Measurements from ENCODE around the gene MSMP.
A peak's percentile ranks its signal among the peaks of the same experiment; 100 is the strongest.

Gene MSMP

DNA sequence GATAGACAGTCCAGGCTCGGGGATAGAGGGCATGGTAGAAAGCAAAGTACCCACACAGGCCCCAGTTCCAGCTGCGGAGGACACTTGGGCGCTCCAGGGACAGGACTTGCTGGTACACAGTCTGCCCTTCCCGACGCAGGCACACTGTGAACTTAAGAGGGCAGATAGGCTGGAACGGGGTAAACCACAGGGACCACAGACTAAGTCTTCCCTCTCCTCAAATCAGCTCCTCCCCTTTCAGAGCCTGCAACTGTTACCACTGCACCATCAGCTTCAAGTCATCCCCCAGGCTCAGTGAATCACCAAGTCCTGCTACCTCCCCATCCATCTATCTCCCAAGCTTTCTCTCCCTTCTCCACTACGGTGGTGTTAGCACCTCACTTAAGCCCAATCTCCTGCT lies 12.3 kb downstream of the MSMP start:
- no peak for DNase-seq

DNA sequence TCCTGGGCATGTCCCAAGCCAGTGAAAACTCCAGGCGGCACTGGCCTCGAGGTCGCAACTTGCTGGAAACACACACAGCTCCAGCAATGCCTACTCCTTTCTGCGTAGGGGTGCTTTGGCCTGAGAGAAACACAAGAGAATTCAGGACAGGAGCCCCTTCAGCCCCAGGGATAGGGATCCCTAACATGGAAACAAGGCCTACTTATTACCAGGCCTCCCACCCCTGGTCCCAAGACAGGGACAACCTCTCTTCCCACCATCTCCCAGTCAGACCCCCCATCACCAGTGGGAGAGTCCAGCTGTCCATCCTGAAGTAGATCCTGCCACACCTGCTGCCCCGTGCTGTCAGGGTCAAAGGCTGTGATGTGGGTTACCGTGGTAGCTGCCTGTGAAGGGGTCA lies 13.8 kb downstream of the MSMP start:
- no peak for DNase-seq

DNA sequence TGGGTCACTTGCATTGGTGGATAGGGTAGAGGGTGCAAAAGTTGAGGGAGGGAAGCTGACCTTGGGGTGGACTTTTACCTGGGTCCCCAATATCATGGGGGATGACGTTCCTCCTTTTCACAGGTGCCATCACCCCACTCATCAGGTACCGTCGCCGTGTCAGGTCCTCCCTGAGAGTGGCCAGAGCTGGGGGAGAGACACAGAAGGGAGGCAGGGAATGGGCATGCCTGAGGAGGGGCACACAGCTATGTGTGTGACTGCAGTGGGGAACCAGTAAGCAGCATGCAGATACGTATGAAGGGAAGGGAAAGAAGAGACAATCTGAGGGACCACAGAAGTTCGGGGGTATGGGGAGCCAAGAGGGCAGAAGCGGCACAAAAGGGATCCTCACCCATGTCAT lies 15.2 kb downstream of the MSMP start:
- no peak for DNase-seq

DNA sequence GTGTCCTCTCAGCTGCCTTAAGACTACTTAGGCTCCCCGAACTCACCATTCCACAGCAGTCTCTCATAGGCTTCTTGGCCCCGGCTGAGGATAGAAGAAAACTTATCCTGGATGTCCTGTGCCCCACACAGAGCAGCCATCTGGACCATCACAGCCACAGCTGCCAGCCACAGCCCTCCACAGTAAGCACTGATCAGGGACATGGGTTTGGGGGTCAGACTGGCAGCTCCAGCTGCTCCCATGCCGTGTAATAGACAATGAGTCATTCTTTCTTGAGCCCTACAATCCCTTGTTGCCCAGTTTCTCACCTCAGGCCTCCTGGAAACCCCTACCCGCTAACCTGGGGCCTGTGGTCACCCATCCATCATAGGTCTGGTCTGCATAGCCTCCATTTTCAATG lies 15.9 kb downstream of the MSMP start:
- no peak for DNase-seq

DNA sequence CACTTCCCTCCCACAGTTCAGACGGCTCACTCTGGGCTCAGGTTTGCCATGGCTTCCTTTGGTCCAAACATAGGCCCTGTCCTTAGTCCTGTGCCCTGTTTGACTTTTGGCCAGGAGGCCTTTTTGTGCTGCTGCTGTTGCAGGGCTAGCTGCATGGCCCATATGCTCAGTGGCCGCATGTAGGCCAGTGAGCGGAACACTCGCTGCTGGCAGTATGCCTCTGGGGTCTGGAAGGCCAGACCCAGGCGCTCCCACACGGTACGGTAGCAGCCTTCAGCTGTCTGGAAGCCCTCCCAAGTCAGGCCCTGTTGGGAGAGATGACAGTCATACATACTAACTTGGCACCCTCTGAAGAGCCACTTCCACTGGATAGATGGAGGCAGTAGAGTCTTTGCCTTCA lies 16.9 kb downstream of the MSMP start:
- no peak for DNase-seq

DNA sequence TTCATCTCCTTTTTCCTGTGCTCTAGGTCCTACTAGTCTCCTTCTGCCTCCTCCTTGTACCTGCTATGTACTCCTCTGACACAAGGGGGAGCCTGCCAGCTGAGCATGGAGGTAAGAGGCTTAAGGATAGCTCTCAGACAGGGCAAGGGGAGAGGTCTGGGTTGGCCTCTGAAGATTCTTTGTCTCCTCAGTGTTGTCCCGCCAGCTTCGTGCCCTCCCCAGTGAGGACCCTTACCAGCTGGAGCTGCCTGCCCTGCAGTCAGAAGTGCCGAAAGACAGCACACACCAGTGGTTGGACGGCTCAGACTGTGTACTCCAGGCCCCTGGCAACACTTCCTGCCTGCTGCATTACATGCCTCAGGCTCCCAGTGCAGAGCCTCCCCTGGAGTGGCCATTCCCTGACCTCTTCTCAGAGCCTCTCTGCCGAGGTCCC lies 17.9 kb downstream of the MSMP start:
- DNase-seq: peak; percentile 63

DNA sequence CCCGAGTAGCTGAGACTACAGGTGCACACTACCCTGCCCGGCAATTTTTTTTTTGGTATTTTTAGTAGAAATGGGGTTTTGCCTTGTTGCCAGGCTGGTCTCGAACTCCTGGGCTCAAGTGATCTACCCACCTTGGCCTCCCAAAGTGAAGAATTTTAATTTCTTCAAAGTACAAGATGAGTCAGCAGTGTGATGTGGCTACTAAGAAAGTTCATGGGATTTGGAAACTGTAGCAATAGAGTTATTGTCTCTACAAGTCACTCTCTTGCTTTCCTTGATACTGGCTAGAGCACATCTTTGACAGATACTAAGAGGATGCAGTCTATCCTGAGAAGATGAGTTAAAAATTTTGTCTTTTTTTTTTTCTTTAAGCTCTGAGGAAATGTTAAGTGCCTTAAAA lies 20.0 kb downstream of the MSMP start:
- DNase-seq: no peak

DNA sequence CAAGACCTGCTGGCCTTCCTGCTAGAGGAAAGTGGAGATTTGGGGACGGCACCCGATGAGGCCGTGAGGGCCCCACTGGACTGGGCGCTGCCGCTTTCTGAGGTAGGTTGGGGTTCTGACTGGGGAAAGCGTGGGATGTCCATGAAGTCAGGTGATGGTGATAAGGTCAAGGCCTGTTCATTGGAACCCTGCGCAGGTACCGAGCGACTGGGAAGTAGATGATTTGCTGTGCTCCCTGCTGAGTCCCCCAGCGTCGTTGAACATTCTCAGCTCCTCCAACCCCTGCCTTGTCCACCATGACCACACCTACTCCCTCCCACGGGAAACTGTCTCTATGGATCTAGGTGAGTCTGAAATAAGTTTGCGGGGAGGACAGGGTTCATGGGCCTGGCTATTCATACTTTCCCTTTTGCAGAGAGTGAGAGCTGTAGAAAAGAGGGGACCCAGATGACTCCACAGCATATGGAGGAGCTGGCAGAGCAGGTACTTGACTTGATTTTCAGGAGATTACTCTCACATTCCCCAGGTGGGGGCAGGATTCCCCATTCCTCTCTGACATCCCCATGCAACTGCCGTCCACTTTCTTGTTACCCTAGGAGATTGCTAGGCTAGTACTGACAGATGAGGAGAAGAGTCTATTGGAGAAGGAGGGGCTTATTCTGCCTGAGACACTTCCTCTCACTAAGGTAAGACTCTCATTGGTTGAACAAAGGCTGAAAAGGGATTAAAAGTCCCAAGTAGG lies 21.1 kb downstream of the MSMP start:
- DNase-seq: no peak

DNA sequence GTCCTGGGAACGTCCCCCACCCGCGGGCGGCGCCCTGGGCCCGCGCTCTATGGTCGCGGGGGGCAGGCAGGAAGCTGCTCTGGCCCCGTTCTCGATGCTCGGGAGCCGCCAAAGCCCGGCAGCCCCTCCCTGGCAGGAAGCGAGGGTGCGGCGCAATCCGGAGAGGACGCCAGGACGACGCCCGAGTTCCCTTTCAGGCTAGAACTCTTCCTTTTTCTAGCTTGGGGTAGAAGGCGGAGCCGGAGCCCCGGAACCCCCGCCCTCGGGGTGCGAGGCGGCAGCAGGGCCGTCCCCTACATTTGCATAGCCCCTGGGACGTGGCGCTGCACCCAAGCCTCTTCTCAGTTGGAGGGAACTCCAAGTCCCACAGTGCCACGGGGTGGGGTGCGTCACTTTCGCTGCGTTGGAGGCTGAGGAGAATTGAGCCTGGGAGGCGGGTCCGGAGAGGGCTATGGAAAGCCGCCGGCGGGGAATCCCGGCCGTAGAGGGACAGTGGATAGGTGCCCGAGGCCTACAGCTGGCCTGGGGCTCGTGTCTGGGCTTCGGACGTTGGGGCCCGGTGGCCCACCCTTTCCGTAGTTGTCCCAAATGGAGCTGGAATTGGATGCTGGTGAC lies 21.8 kb downstream of the MSMP start, which contains the start of the genes CREB3 and TLN1:
TSS of gene CREB3 (plus strand) at position 482 of the 615 bp plus-strand sequence. CDS start at position 589, 107 bp downstream.
TSS of gene TLN1 (minus strand) at position 11 of the 615 bp plus-strand sequence. CDS start 6,501 bp downstream, outside the sequence.
- DNase-seq: peak; percentile 94

DNA sequence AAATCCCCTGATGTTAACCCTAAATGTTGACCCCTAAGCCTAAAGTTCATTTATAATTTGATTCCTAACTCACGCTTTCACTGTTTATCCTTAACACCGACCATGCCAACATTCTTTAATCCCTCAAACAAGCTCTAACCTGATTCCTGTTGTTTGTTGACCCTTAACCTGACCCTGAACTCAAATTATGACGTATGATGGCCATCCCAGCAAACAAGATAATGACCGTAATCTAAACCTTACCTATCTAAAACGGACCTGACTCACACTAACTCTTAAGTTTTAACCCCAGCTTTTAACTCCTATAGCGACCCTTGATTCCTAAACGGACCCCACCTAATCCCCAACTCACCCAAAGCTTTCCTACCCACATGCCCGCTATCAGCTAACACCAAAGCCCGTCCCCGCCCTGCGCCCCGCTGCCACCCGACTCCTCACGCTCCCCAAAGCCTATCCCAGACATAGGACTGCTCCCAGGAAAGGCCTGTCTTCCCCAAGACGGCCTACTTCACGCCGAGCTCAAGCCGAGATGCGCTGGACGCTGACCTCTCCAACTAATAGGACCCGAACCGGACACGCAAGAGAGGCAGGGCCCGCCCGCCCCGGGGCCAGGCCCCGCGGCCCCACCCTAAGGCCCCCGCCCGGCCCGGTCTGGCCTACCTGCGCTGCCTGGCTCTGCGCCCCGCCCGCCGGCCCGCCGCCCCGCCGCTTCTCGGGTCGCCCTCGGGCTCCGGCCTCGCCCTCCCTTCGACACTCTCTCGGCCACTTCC lies 22.5 kb downstream of the MSMP start:
- no peak for DNase-seq

DNA sequence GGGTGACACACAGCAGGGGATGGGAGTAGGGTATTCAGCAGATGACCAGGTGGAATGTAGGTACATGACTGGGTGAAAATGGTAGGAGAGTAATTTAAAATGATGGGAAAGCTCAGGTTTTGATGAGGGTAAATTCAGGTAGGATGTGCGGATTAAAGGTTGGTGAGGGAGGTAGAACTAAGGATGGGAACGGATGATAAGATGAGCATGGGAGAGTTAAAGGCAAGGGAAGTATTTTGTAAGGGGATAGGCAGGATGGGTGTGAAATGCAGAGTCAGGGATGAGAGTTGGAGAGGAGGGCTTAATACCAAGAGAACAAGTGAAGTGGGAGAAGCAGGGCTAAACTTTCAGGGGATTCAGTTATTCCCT lies 23.6 kb downstream of the MSMP start:
- DNase-seq: no peak

DNA sequence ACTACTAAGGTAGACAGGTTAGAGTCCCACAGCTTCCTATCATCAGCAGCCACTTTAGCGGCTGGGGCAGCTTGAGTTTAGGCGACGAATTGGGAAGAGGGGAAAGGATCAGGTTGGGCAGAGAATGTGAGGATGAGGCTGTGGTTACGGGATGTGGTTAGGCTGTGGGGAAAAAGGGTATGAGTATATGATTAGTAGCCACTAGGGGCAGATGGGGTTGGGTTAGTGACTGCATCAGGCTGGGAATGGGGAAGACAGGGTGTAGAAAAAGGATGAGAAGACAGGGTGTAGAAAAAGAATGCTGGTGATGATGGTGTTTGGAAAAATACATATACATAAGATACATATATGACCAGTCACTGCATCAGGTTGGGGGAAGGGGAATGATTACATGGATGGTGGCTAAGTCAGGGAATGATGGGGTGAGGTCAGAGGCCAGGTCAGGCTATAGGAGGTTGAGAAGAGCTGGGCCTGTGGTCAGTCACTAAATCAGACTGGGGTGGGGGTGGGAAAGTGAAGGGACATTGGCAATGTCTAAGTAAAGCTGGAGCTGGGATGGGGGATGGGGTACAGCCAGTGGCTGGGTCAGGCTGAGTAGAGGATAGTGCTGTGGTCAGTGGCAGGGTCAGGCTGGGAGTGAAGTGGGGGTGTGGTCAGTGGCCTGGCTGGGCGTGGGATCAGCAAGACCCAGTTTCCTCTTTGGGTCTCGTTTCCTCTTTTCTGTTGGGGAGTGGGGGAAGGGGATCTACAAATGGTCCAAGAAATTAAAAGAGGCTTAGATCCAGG lies 24.2 kb downstream of the MSMP start:
- DNase-seq: no peak

DNA sequence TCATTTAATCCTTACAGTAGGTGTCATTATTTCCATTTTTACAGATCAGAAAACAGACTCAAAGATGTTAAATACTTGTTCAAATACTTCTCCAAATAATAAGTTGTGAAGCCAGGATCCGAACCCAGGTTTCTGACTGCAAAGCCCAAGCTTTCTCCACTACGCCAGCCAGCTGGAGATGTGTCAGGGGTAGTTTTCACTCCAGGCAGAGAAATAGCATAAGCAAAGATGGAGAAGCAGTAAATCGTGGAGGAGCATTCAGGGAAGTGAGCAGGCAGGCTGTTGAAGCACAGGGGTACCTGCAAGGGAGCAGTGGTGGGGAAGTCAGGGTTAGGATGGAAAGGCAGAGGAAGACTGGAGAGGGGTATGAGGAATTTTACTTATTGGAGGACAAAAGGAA lies 25.0 kb downstream of the MSMP start:
- no peak for DNase-seq

DNA sequence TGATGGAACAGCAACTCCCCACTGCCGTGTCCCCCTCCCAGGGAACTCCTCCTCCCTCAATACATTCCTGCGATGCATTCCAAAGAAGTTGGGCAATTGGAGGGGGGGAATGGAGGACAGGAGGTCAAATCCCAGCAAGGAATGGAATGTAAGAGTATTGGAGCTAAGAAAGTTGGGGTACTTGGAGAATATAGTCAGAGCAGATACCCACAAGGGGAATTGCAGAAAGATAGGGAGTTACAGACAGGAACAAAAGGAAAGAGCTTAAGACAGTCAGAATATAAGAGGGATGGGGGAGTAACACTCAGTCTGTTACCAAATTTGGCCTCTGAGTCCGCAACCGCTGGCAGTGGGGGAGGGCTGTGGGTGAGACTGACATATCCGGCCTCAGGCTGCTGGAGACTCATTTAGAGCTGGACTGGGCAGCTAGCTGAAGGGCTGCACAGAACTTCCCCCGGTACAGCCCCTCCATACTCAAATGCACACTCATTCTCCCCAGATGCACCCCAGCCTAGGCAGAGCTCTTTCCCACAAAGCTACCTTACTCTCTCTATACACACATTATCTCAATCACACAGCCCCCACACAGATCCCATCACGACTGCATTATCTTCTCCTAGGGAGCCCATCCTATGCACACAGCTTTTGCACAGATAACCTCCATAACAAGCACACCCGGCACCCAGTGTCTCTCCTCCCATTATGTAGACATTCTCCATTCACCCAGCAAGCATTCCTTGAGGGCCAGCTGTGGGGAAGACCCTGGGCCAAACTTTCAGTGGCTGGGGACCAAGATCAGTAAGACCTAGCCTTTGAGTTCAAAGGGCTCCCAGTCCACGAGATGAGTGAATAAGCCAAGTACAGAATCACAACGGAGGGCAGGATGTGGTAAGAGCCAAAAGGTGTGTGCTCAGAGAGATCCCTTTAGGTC lies 25.8 kb downstream of the MSMP start:
- DNase-seq: no peak

DNA sequence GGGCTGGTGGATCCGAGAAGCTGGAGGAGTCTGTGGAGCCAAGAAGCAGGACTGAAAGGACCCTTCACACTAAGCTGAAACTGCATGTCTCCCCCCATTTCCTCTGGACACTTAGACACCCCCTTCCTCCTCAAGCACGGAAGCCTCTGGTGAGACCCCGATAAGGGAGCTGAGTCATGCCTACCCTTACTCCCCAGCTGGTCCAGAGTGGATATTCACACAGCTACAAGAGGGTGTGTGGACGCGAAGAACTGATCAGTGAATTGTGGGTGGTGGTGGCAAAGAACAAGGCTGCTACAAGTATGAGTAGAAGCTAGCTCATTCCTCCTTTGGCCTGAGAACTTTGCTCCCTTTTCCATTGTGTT lies 26.4 kb downstream of the MSMP start:
- no peak for DNase-seq

DNA sequence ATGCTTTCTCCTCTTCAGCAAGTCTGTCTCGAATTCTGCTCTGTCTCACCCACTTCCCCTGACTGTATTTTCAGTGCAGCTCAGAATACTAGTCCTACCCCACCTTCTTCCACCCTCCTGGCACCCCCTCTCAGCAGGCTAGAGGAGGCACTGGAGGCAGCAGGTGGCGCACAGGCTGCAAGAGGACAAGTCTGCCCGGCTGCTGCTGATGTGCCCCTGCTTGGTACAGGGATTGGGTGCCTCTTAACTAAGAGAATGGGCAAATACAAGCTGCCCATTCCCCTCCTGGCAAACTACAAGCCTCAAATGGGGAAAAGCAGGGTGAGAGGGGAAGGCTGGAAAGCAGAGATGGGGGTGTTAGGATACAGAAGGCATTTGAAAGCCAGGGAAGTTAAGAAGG lies 27.1 kb downstream of the MSMP start:
- DNase-seq: peak; percentile 32

DNA sequence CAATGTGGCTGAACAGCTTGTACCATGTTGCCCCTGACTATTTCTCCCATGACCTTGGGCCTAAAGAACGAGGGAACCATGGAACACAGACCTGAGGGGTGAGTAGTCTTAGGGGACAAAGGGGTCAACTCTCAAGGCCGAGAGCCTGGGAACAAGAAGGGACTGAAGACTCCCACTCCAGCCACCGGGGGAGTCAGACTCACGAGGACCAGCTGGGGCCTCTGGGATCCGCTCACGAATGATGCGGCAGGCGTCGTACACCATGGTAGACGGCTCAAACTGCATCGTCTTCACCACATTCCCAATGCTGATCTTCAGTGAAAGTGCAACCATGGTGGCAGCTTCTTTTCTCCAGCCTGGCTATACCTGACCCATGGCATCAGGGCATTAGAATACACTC lies 28.7 kb downstream of the MSMP start:
- DNase-seq: no peak

DNA sequence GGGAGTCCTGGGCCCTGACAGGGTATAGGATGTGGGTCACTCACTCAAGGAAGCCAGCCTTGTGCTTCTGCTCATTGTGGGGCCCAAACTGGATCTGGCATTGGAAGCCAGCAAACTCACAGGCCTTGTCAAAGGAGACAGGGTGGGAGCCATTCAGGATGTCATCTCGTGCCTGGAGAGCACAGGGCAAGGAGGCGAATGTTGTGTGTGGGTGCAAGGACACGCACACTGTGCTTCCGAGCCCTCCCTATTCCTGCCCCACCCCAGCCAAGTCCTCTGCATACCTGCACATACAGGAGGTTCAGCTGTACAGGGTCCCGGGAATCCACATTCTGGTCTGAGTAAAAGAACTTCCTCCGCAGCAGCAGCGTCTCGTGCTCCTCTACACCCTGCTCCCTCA lies 30.2 kb downstream of the MSMP start:
- DNase-seq: no peak

DNA sequence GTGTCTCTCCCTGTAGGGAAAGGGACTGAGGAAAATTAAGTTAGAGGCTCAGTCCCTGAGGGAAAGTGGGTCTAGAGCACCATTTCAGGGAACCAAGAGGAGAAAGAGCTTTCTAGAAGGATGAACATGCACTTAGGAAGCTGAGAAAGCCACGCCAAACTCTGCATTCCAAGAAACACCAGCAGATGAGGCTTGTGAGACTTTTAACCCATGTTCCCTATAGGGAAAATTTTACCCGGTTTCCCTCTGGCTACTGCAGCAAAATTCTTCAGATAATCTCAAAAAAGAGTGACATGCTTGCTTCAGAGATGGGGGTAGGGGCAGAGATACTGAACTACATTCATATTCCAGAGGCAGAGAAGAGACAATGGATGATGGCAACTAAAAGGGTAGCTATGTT lies 30.6 kb downstream of the MSMP start:
- DNase-seq: no peak

DNA sequence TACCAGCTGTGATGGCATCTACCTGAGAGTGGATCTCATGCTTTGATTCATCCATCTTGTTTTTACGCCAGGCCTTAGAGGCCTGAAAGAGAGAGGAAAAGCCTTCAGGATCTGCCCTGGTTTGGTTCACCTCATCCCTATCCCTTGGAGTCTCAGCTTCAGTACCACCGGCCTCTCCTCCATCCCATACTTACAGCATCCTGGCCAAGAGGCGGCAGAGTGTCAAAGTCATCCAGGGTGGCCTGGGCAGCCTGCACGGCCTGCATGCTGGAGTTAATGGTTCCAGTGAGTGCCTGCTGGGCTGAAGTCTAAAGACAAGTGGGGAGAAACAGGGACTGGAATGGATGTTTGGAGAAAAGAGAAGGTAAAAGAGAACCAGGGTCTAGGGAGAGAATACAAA lies 34.5 kb downstream of the MSMP start:
- DNase-seq: no peak

DNA sequence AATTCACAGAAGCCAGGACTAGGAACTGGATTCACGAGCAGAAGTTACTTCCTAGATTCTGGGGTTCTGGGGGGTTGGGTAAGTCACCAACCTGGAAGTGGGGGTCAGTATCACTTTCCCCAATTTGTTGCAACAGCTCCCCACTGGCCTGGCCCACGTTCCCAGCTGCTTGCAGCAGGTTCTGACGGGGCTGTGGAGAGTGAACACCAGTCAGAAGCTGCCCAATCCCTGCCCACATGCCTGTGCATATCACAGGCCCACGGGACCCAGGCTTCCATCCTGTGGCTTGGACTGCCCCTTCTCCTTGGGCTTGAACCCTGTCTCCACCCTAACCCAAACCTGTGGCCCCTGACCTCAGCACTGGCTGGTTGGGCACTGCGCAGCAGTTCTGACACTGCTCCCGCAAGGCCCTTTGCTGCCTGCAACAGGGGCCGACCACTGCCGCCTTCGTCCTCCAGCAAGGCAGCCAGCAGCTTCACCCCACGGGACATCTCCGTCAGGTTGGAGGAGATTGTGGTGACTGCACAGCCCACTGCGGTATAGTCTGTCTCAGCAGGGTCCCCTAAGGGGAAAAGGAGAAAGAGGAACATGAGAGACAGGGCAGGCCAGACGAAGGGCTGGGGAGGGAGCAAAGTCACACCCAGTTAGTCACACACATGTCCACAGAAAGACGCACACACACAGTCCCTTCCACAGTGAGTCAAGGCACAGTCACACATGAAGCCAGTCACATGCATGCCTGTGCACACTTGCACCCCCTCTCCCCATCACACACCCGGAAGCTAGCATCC lies 35.2 kb downstream of the MSMP start:
- no peak for DNase-seq

All from activated CD8-positive, alpha-beta memory T cell treated with anti-CD3 and anti-CD28 coated beads, Interleukin-2, amount 50 U/mL, for 4 hours (primary cell).